HepG2 (cell line): Measurements from ENCODE around the gene MBD5. TPM values are rescaled to one million over a fixed set of nuclear protein-coding genes. Genes with fewer than 3 reads are reported as not detected.

ENCODE experiments used
- FOSL1 ChIP-seq: sonication (generic); formaldehyde crosslinking; IDR thresholded peaks from 2 replicates; pipeline ENCODE4 v1.9.0; 2021; ENCODE audit warnings: missing genetic modification reagents, borderline replicate concordance
- FOXA3 ChIP-seq: IDR thresholded peaks from 2 replicates; pipeline ENCODE4 v1.6.1; 2016; ENCODE audit warnings: missing genetic modification reagents, missing compliant biosample characterization
- HHEX ChIP-seq: IDR thresholded peaks from 2 replicates; pipeline ENCODE4 v1.6.1; 2016; ENCODE audit warnings: control low read depth
- ISX ChIP-seq: sonication (generic); formaldehyde crosslinking; conservative IDR thresholded peaks from 2 replicates; pipeline ENCODE4 v1.5.0; 2020; ENCODE audit warnings: missing genetic modification reagents
- KAT7 ChIP-seq: IDR thresholded peaks from 2 replicates; pipeline ENCODE4 v1.6.1; 2018; ENCODE audit warnings: borderline replicate concordance, missing compliant biosample characterization
- MXD4 ChIP-seq: IDR thresholded peaks from 2 replicates; pipeline ENCODE4 v1.6.1; 2016; ENCODE audit warnings: mild to moderate bottlenecking, missing biosample characterization, missing genetic modification reagents
- MYC ChIP-seq: sonication (generic); formaldehyde crosslinking; IDR thresholded peaks from 2 replicates; pipeline ENCODE4 v1.9.0; 2021; ENCODE audit warnings: missing genetic modification reagents, borderline replicate concordance
- NFYC ChIP-seq: IDR thresholded peaks from 2 replicates; pipeline ENCODE4 v1.6.1; 2016; ENCODE audit warnings: missing genetic modification reagents, missing compliant biosample characterization
- RBAK ChIP-seq: sonication (generic); formaldehyde crosslinking; IDR thresholded peaks from 2 replicates; pipeline ENCODE4 v1.5.1; 2020; ENCODE audit warnings: mild to moderate bottlenecking, missing genetic modification reagents
- SNAI1 ChIP-seq: sonication (generic); formaldehyde crosslinking; IDR thresholded peaks from 2 replicates; pipeline ENCODE4 v1.5.0; 2020; ENCODE audit warnings: mild to moderate bottlenecking, missing genetic modification reagents, borderline replicate concordance
- TSC22D2 ChIP-seq: sonication (generic); formaldehyde crosslinking; IDR thresholded peaks from 2 replicates; pipeline ENCODE4 v1.5.1; 2020; ENCODE audit warnings: missing genetic modification reagents, mild to moderate bottlenecking, borderline replicate concordance
- XRCC5 ChIP-seq: fragments of 200-400 bp; formaldehyde crosslinking; optimal IDR thresholded peaks from 2 replicates; pipeline ENCODE3; 2017; ENCODE audit warnings: mild to moderate bottlenecking, low read length
- ZEB1 ChIP-seq: IDR thresholded peaks from 2 replicates; pipeline ENCODE4 v1.6.1; 2012; ENCODE audit warnings: mild to moderate bottlenecking, low read depth, inconsistent platforms; ENCODE audit not compliant: insufficient replicate concordance
- ZMYM2 ChIP-seq: sonication (generic); formaldehyde crosslinking; IDR thresholded peaks from 2 replicates; pipeline ENCODE4 v1.8.0; 2022; ENCODE audit warnings: mild to moderate bottlenecking, missing genetic modification reagents
- ZNF839 ChIP-seq: sonication (generic); formaldehyde crosslinking; IDR thresholded peaks from 2 replicates; pipeline ENCODE4 v1.4.0; 2020; ENCODE audit warnings: missing genetic modification reagents, mild to moderate bottlenecking, borderline replicate concordance
- polyA plus RNA-seq, 8 experiments: library from polyadenylated mRNA; depleted of rRNA in 3 of 8; stranded (reverse) in 7 of 8; unstranded in 1 of 8; fragments of >200 nt; fragmentation: Illumina TruSeq in 4 of 8; extraction: Trizol in 4 of 8; gene quantifications; 2 replicates each; pipeline versions ENCODE4 v1.2.1 to v1.2.3, GENCODE V29; 2011 to 2016; ENCODE audit warnings: low read depth in 4 of 8, missing spikeins in 1 of 8, mixed read lengths in 1 of 8; ENCODE audit not compliant: insufficient read depth in 1 of 8
- total RNA-seq, 5 experiments: library from RNA; depleted of rRNA; stranded (reverse); fragments of >200 nt; fragmentation: Illumina TruSeq; extraction: Trizol; gene quantifications; 2 replicates each; pipeline ENCODE4 v1.2.3, GENCODE V29; 2016; ENCODE audit warnings: low read depth in 1 of 5
- TF ChIP-seq, protein P1 (sequence below): sonication (generic); formaldehyde crosslinking; IDR thresholded peaks from 2 replicates; pipeline ENCODE4 v1.4.0; 2020; ENCODE audit warnings: missing genetic modification reagents, borderline replicate concordance
- TF ChIP-seq, protein P2 (sequence below): sonication (generic); formaldehyde crosslinking; IDR thresholded peaks from 2 replicates; pipeline ENCODE4 v1.8.0; 2022; ENCODE audit warnings: missing genetic modification reagents, low read depth, mild to moderate bottlenecking, borderline replicate concordance
- TF ChIP-seq, protein P3 (sequence below): sonication (generic); formaldehyde crosslinking; IDR thresholded peaks from 2 replicates; pipeline ENCODE4 v1.4.0; 2020; ENCODE audit warnings: missing genetic modification reagents
- TF ChIP-seq, protein P4 (sequence below): IDR thresholded peaks from 2 replicates; pipeline ENCODE4 v1.6.1; 2016; ENCODE audit warnings: low read depth, missing genetic modification reagents, missing compliant biosample characterization

The MBD5 gene
- total and polyA plus RNA-seq, 2 of the 13 experiments (the other 11 are each of a cell fraction or from before 2014, with no cell fraction given) = 13.5 to 26.4 TPM

DNA sequence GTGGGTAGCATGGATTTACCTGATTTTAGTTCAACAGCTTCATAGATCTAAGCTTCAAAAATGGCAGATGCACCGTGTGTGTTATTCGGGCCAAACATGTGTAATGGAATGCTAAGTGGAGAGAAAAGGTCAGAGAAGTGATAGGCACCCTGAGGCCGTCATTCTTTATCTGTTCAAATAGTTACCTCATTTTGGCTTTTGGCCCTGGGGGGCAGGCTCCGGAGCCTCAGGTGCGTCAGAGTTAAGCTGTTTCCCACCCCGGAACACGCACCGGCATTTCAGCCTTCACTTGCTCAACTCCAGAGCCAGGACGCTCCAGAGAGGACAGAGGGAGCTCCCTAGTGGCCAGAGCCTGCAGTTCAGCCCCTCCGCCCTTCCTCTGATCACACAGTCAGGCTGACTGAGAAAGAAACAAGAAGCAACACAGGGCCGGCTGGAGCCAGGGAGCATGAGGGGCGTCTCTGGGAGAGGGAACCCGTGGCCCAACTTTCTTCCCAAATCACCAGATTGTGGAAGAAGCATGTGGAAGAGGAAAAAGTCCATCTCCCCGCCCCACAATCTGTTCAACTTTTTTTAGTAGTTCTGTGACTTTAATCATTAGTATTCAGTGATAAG is 488.5 kb downstream of the MBD5 start (continued):
- TF ChIP-seq, protein P1, sequence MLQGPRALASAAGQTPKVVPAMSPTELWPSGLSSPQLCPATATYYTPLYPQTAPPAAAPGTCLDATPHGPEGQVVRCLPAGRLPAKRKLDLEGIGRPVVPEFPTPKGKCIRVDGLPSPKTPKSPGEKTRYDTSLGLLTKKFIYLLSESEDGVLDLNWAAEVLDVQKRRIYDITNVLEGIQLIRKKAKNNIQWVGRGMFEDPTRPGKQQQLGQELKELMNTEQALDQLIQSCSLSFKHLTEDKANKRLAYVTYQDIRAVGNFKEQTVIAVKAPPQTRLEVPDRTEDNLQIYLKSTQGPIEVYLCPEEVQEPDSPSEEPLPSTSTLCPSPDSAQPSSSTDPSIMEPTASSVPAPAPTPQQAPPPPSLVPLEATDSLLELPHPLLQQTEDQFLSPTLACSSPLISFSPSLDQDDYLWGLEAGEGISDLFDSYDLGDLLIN (CRISPR knock-in tag) = no peak
- TF ChIP-seq ZEB1 (peak; percentile 86), XRCC5 (peak; percentile 99), ZMYM2 (CRISPR knock-in tag) (no peak; the same call in 1 of the 2 replicates), KAT7 (CRISPR knock-in tag) (peak; percentile 54; the same call in 1 of the 2 replicates), NFYC (0 out of 2 replicates have a peak, but pooled peaks have one; percentile 7), FOXA3 (CRISPR knock-in tag) (peak; percentile 23; the same call in 1 of the 2 replicates), ZNF839 (CRISPR knock-in tag) (no peak), MYC (CRISPR knock-in tag) (peak; percentile 74; the same call in 1 of the 2 replicates), TSC22D2 (CRISPR knock-in tag) (no peak), MXD4 (CRISPR knock-in tag) (peak; percentile 86), SNAI1 (CRISPR knock-in tag) (no peak), RBAK (no peak), ISX (CRISPR knock-in tag) (peak; percentile 79; the same call in 1 of the 2 replicates), HHEX (CRISPR knock-in tag) (no peak), FOSL1 (CRISPR knock-in tag) (no peak)
- TF ChIP-seq, protein P2, sequence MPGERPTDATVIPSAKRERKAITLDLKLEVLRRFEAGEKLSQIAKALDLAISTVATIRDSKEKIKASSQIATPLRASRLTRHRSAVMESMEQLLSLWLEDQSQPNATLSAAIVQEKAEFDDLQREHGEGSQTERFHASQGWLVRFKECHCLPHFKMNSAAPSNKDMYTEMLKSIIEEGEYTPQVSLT (CRISPR knock-in tag) = no peak
- TF ChIP-seq, protein P3, sequence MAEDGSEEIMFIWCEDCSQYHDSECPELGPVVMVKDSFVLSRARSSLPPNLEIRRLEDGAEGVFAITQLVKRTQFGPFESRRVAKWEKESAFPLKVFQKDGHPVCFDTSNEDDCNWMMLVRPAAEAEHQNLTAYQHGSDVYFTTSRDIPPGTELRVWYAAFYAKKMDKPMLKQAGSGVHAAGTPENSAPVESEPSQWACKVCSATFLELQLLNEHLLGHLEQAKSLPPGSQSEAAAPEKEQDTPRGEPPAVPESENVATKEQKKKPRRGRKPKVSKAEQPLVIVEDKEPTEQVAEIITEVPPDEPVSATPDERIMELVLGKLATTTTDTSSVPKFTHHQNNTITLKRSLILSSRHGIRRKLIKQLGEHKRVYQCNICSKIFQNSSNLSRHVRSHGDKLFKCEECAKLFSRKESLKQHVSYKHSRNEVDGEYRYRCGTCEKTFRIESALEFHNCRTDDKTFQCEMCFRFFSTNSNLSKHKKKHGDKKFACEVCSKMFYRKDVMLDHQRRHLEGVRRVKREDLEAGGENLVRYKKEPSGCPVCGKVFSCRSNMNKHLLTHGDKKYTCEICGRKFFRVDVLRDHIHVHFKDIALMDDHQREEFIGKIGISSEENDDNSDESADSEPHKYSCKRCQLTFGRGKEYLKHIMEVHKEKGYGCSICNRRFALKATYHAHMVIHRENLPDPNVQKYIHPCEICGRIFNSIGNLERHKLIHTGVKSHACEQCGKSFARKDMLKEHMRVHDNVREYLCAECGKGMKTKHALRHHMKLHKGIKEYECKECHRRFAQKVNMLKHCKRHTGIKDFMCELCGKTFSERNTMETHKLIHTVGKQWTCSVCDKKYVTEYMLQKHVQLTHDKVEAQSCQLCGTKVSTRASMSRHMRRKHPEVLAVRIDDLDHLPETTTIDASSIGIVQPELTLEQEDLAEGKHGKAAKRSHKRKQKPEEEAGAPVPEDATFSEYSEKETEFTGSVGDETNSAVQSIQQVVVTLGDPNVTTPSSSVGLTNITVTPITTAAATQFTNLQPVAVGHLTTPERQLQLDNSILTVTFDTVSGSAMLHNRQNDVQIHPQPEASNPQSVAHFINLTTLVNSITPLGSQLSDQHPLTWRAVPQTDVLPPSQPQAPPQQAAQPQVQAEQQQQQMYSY = no peak
- TF ChIP-seq, protein P4, sequence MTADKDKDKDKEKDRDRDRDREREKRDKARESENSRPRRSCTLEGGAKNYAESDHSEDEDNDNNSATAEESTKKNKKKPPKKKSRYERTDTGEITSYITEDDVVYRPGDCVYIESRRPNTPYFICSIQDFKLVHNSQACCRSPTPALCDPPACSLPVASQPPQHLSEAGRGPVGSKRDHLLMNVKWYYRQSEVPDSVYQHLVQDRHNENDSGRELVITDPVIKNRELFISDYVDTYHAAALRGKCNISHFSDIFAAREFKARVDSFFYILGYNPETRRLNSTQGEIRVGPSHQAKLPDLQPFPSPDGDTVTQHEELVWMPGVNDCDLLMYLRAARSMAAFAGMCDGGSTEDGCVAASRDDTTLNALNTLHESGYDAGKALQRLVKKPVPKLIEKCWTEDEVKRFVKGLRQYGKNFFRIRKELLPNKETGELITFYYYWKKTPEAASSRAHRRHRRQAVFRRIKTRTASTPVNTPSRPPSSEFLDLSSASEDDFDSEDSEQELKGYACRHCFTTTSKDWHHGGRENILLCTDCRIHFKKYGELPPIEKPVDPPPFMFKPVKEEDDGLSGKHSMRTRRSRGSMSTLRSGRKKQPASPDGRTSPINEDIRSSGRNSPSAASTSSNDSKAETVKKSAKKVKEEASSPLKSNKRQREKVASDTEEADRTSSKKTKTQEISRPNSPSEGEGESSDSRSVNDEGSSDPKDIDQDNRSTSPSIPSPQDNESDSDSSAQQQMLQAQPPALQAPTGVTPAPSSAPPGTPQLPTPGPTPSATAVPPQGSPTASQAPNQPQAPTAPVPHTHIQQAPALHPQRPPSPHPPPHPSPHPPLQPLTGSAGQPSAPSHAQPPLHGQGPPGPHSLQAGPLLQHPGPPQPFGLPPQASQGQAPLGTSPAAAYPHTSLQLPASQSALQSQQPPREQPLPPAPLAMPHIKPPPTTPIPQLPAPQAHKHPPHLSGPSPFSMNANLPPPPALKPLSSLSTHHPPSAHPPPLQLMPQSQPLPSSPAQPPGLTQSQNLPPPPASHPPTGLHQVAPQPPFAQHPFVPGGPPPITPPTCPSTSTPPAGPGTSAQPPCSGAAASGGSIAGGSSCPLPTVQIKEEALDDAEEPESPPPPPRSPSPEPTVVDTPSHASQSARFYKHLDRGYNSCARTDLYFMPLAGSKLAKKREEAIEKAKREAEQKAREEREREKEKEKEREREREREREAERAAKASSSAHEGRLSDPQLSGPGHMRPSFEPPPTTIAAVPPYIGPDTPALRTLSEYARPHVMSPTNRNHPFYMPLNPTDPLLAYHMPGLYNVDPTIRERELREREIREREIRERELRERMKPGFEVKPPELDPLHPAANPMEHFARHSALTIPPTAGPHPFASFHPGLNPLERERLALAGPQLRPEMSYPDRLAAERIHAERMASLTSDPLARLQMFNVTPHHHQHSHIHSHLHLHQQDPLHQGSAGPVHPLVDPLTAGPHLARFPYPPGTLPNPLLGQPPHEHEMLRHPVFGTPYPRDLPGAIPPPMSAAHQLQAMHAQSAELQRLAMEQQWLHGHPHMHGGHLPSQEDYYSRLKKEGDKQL (CRISPR knock-in tag) = no peak
